Epithelial cell of proximal tubule (primary cell): ENCODE measurements around the gene HSBP1. TPM values are rescaled to one million over a fixed set of nuclear protein-coding genes. Genes with fewer than 3 reads are reported as not detected.
A peak's percentile ranks its signal among the peaks of the same experiment; 100 is the strongest.

Experiments
- DNase-seq: peaks from one replicate; pipeline ENCODE4 v3.0.0-alpha.2; 2011; ENCODE audit warnings: low read depth
- H3K4me3 ChIP-seq: 2 replicates; pipeline ENCODE4 v1.5.1; 2011; ENCODE audit warnings: low read depth, mild to moderate bottlenecking, low read length
- CTCF ChIP-seq: conservative IDR thresholded peaks from 2 replicates; pipeline ENCODE4 v1.5.1; 2012; ENCODE audit warnings: low read depth, mild to moderate bottlenecking, low read length
- total RNA-seq: library from RNA; depleted of rRNA; stranded (reverse); fragments of >200 nt; gene quantifications from 2 replicates; pipeline ENCODE4 v1.2.3, GENCODE V29; 2015

The HSBP1 gene
- total RNA-seq, 1 donor from 2014 or later, result 119 TPM

GRCh38 chr16:83826146-83826913, 18.6 kb downstream of the HSBP1 start:
- no peak overlapping the region for H3K4me3 ChIP-seq
- peak; percentile 94 for TF ChIP-seq CTCF
- peak; percentile 45 for DNase-seq

GRCh38 chr16:83830091-83830768, 22.5 kb downstream of the HSBP1 start:
- no peak for TF ChIP-seq CTCF
- no peak for DNase-seq
- no peak overlapping the region for H3K4me3 ChIP-seq

- H3K4me3 ChIP-seq, result no peak overlapping the region
- DNase-seq, result no peak
- no peak for TF ChIP-seq CTCF
These were observed 23.1 kb downstream of the HSBP1 start for GRCh38 chr16:83830769-83831455.

- no peak for TF ChIP-seq CTCF
- no peak overlapping the region for H3K4me3 ChIP-seq
- no peak for DNase-seq
These were observed 23.7 kb downstream of the HSBP1 start for GRCh38 chr16:83831456-83831987.

- H3K4me3 ChIP-seq, result no peak overlapping the region
- DNase-seq, result no peak
- no peak for TF ChIP-seq CTCF
These were observed 26.1 kb downstream of the HSBP1 start for GRCh38 chr16:83833921-83834320.

- H3K4me3 ChIP-seq, result no peak overlapping the region
- TF ChIP-seq CTCF, result no peak
- no peak for DNase-seq
These were observed 28.1 kb downstream of the HSBP1 start for GRCh38 chr16:83835586-83836566.
